CD14-positive monocyte (primary cell): ENCODE results near the gene RNASE4. TPM values are rescaled to one million over a fixed set of nuclear protein-coding genes. Genes with fewer than 3 reads are reported as not detected.

ENCODE experiments used
- DNase-seq, 3 donors: peaks; one replicate each; pipeline ENCODE4 v3.0.0-alpha.2; 2011 to 2022
- H2AFZ ChIP-seq: 2 replicates; pipeline ENCODE4 v1.6.0; 2012; ENCODE audit warnings: mild to moderate bottlenecking, low read depth, low read length, inconsistent platforms; ENCODE audit not compliant: insufficient read depth, poor library complexity, severe bottlenecking
- H3K27ac ChIP-seq, 2 donors: 1 replicate in 1 of 2; 2 replicates in 1 of 2; pipeline ENCODE4 v1.5.1; 2012 to 2013; ENCODE audit warnings: low read length in 2 of 2, control low read depth in 1 of 2, inconsistent platforms in 1 of 2, low read depth in 1 of 2, mild to moderate bottlenecking in 1 of 2
- H3K27me3 ChIP-seq, 2 donors: one replicate each; pipeline versions ENCODE4 v1.6.0 to v1.6.1; 2011 to 2013; ENCODE audit warnings: low read length in 2 of 2; ENCODE audit not compliant: control insufficient read depth in 2 of 2, insufficient read depth in 2 of 2
- H3K36me3 ChIP-seq, 2 donors: replicated peaks in 1 of 2; 1 replicate in 1 of 2; 2 replicates in 1 of 2; pipeline versions ENCODE4 v1.5.1 to v1.6.1; 2012 to 2013; ENCODE audit warnings: low read length in 2 of 2, control low read depth in 1 of 2, inconsistent platforms in 1 of 2, mild to moderate bottlenecking in 1 of 2; ENCODE audit not compliant: insufficient read depth in 2 of 2, control insufficient read depth in 1 of 2
- H3K4me1 ChIP-seq, 2 donors: 1 replicate in 1 of 2; 2 replicates in 1 of 2; pipeline versions ENCODE4 v1.5.1 to v1.6.1; 2012 to 2013; ENCODE audit warnings: low read length in 2 of 2, control low read depth in 1 of 2, inconsistent platforms in 1 of 2, mild to moderate bottlenecking in 1 of 2, moderate library complexity in 1 of 2; ENCODE audit not compliant: insufficient read depth in 2 of 2, control insufficient read depth in 1 of 2
- H3K4me2 ChIP-seq: replicated peaks from 2 replicates; pipeline ENCODE3; 2012; ENCODE audit warnings: low read length, moderate library complexity, mild to moderate bottlenecking; ENCODE audit not compliant: poor library complexity, severe bottlenecking; ENCODE audit errors: extremely low read depth
- H3K4me3 ChIP-seq, 3 experiments: fragments of 200-600 bp in 1 of 3; sonication (generic) in 1 of 3; replicated peaks in 1 of 3; 1 replicate in 2 of 3; 2 replicates in 1 of 3; pipeline ENCODE4 v1.5.1; 2011 to 2013; ENCODE audit warnings: low read length in 3 of 3, mild to moderate bottlenecking in 3 of 3, control low read depth in 2 of 3, low read depth in 2 of 3, inconsistent platforms in 1 of 3, moderate library complexity in 1 of 3
- H3K79me2 ChIP-seq: 2 replicates; pipeline ENCODE4 v1.6.0; 2012; ENCODE audit warnings: mild to moderate bottlenecking, control low read depth, inconsistent platforms, low read length, moderate library complexity; ENCODE audit not compliant: insufficient read depth
- H3K9ac ChIP-seq: 2 replicates; pipeline ENCODE4 v1.6.0; 2017; ENCODE audit warnings: low read length, mild to moderate bottlenecking; ENCODE audit not compliant: insufficient read depth, poor library complexity, severe bottlenecking
- H3K9me3 ChIP-seq, 2 donors: replicated peaks in 1 of 2; 1 replicate in 1 of 2; 2 replicates in 1 of 2; pipeline versions ENCODE4 v1.5.1 to v1.6.1; 2012 to 2013; ENCODE audit warnings: low read length in 2 of 2, control low read depth in 1 of 2; ENCODE audit not compliant: control insufficient read depth in 1 of 2, insufficient read depth in 1 of 2
- H4K20me1 ChIP-seq: 2 replicates; pipeline ENCODE4 v1.6.0; 2012; ENCODE audit warnings: mild to moderate bottlenecking, low read length, control low read depth, moderate library complexity; ENCODE audit not compliant: insufficient read depth
- H3K27ac Mint-ChIP-seq, 7 donors: one replicate each; pipeline ENCODE4 v1.8.0; 2020; ENCODE audit warnings: mild to moderate bottlenecking in 7 of 7, mixed read lengths in 7 of 7, moderate library complexity in 6 of 7, inconsistent platforms in 2 of 7
- H3K27me3 Mint-ChIP-seq, 3 donors: one replicate each; pipeline ENCODE4 v1.8.0; 2021 to 2022; ENCODE audit warnings: low read depth in 3 of 3, mild to moderate bottlenecking in 3 of 3, mixed read lengths in 3 of 3, moderate library complexity in 3 of 3, inconsistent platforms in 1 of 3
- H3K36me3 Mint-ChIP-seq, 2 donors: one replicate each; pipeline ENCODE4 v1.8.0; 2020; ENCODE audit warnings: mixed read lengths in 2 of 2, inconsistent platforms in 1 of 2, mild to moderate bottlenecking in 1 of 2
- H3K4me1 Mint-ChIP-seq: one replicate; pipeline ENCODE4 v1.8.0; 2020; ENCODE audit warnings: mild to moderate bottlenecking, mixed read lengths
- H3K4me3 Mint-ChIP-seq, 2 donors: one replicate each; pipeline ENCODE4 v1.8.0; 2020; ENCODE audit warnings: mild to moderate bottlenecking in 2 of 2, mixed read lengths in 2 of 2, moderate library complexity in 1 of 2
- H3K9me3 Mint-ChIP-seq, 7 donors: one replicate each; pipeline ENCODE4 v1.8.0; 2020 to 2022; ENCODE audit warnings: mixed read lengths in 7 of 7, mild to moderate bottlenecking in 6 of 7, moderate library complexity in 6 of 7, inconsistent platforms in 2 of 7
- WGBS: methylation state at CpG from one replicate; pipeline ENCODE4 v1.1.5; 2013; ENCODE audit warnings: missing lambda C conversion rate; ENCODE audit not compliant: insufficient coverage; 5-methylcytosine and 5-hydroxymethylcytosine counted together
- intact Hi-C, 2 donors: fragments of 100-400 bp; cut with micrococcal nuclease; formaldehyde crosslinking; loops; one replicate each; pipeline versions ENCODE4 v1.15.0 to v1.15.1; 2023
- polyA plus RNA-seq, 3 donors: library from polyadenylated mRNA; depleted of rRNA in 1 of 3; unstranded in 2 of 3; stranded (reverse) in 1 of 3; fragments of 300-500 nt in 2 of 3; fragments of >200 nt in 1 of 3; fragmentation: Illumina TruSeq in 2 of 3; gene quantifications; 1 replicate in 2 of 3; 2 replicates in 1 of 3; pipeline ENCODE4 v1.2.3, GENCODE V29; 2012 to 2021
- TF ChIP-seq, protein P1 (sequence below): fragments of 200-600 bp; IDR thresholded peaks from one replicate; pipeline ENCODE4 v1.8.0; 2022; ENCODE audit warnings: antibody characterized with exemption, mild to moderate bottlenecking

Gene RNASE4
- polyA plus RNA-seq, 3 donors: 18.5 to 85.8 (median 49.1) TPM

DNA sequence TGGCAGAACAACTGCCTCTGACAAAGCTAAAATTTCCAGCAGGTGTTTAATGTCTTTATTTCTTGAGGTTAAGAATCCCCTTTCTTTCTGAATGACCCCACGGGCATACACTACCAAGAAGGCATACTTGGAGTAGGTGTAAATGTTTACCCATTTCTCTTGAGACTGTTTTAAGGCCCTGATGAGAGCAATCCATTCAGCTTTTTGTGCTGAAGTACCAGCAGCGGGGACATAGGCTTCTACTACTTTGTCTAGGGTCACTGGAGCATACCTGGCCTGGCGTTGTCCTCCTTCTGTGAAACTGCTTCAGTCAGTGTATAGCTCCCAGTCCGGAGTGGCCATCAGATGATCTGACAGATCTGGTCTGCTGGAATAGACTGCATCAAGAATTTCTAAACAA is 26.9 kb downstream of the RNASE4 start:
- peaks cover 21% of the 10 kb centered on the region in 2 donors for H3K4me1 ChIP-seq
- intact Hi-C loops: no loop called here

DNA sequence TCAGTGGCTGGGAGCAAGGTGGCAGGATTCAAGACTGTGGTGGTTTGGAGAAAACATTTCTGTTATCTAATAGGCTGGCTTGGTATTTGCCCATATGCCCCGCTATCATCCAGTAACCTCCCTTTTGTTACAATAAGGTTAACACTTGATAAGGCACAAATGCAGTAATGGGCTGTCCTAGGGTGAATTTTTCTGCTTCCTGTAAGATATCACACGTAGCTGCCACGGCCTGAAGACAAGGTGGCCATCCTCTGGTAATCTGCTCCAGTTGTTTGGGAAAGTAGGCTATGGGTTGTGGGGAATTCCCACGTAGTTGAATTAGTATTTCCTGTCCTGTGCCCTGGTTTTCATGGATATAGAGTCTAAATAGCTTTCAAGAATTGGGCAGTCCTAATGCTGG is 27.3 kb downstream of the RNASE4 start:
- H3K4me1 Mint-ChIP-seq: peaks cover 26% of the 10 kb centered on the region
- Histone ChIP-seq H3K9me3 (peaks cover 0 to under 1% of the 10 kb centered on the region in 2 donors), H3K9ac (no peak overlapping the region), H3K4me1 (peaks cover 25% of the 10 kb centered on the region in 2 donors), H2AFZ (no peak overlapping the region), H3K4me2 (no peak overlapping the region), H3K27me3 (no peaks in the 10 kb centered on the region), H3K79me2 (no peaks in the 10 kb centered on the region), H3K27ac (no peak overlapping the region), H4K20me1 (no peaks in the 10 kb centered on the region), H3K4me3 (no peak overlapping the region), H3K36me3 (no peaks in the 10 kb centered on the region)
- no peak overlapping the region for H3K4me3 Mint-ChIP-seq
- H3K27ac Mint-ChIP-seq: peak overlapping the region in 1 of 7 donors; percentile 45
- peaks cover 0 to 4% (median 2%) of the 10 kb centered on the region in 7 donors for H3K9me3 Mint-ChIP-seq
- intact Hi-C loops: no loop called here
- H3K36me3 Mint-ChIP-seq: peaks cover 0 to 4% of the 10 kb centered on the region in 2 donors
- WGBS: 31% methylated on average over 2 of the region's 4 CpGs
- no peak for DNase-seq
- TF ChIP-seq, protein P1, sequence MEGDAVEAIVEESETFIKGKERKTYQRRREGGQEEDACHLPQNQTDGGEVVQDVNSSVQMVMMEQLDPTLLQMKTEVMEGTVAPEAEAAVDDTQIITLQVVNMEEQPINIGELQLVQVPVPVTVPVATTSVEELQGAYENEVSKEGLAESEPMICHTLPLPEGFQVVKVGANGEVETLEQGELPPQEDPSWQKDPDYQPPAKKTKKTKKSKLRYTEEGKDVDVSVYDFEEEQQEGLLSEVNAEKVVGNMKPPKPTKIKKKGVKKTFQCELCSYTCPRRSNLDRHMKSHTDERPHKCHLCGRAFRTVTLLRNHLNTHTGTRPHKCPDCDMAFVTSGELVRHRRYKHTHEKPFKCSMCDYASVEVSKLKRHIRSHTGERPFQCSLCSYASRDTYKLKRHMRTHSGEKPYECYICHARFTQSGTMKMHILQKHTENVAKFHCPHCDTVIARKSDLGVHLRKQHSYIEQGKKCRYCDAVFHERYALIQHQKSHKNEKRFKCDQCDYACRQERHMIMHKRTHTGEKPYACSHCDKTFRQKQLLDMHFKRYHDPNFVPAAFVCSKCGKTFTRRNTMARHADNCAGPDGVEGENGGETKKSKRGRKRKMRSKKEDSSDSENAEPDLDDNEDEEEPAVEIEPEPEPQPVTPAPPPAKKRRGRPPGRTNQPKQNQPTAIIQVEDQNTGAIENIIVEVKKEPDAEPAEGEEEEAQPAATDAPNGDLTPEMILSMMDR: no peak
- peaks cover 0 to 3% (median 1%) of the 10 kb centered on the region in 3 donors for H3K27me3 Mint-ChIP-seq

More for the DNA sequence above, 26.9 kb downstream of the RNASE4 start:
- Histone ChIP-seq H3K9me3 (peaks cover 3 to 5% of the 10 kb centered on the region in 2 donors), H3K79me2 (no peaks in the 10 kb centered on the region), H3K27ac (no peak overlapping the region), H3K27me3 (no peaks in the 10 kb centered on the region), H3K9ac (no peak overlapping the region), H3K4me2 (no peak overlapping the region), H2AFZ (no peak overlapping the region), H4K20me1 (no peaks in the 10 kb centered on the region), H3K4me3 (no peak overlapping the region), H3K36me3 (no peaks in the 10 kb centered on the region)
- peaks cover 0 to 3% (median 1%) of the 10 kb centered on the region in 3 donors for H3K27me3 Mint-ChIP-seq
- no peak overlapping the region for H3K27ac Mint-ChIP-seq
- no peak overlapping the region for H3K4me3 Mint-ChIP-seq
- TF ChIP-seq, protein P1: no peak
- DNase-seq: no peak
- H3K36me3 Mint-ChIP-seq: peaks cover 0 to 4% of the 10 kb centered on the region in 2 donors
- H3K4me1 Mint-ChIP-seq: peaks cover 22% of the 10 kb centered on the region
- 50% methylated on average over 2 of the region's 4 CpGs for WGBS
- H3K9me3 Mint-ChIP-seq: peaks cover 0 to 4% (median 0%) of the 10 kb centered on the region in 7 donors
